Smooth muscle cell (in vitro differentiated cells): ENCODE results near the gene RYK. TPM values are rescaled to one million over a fixed set of nuclear protein-coding genes. Genes with fewer than 3 reads are reported as not detected.
A peak's percentile ranks its signal among the peaks of the same experiment; 100 is the strongest.

Source experiments
- DNase-seq: peaks from one replicate; lab custom pipeline; 2025; ENCODE audit not compliant: unreplicated experiment; lab: John Stamatoyannopoulos, UW
- H2AFZ ChIP-seq: fragments of 200-600 bp; sonication (generic); 2 replicates; pipeline ENCODE4 v1.6.0; 2016; ENCODE audit warnings: antibody characterized with exemption, low read depth, mild to moderate bottlenecking
- H3F3A ChIP-seq: fragments of 200-600 bp; sonication (generic); 2 replicates; pipeline ENCODE4 v1.6.0; 2017; ENCODE audit warnings: antibody characterized with exemption, low read depth
- H3K27ac ChIP-seq: fragments of 200-600 bp; sonication (generic); 2 replicates; pipeline ENCODE4 v1.5.1; 2016; ENCODE audit warnings: low read depth, mild to moderate bottlenecking
- H3K27me3 ChIP-seq: fragments of 200-600 bp; sonication (generic); 2 replicates; pipeline ENCODE4 v1.6.1; 2016; ENCODE audit warnings: low read depth, mild to moderate bottlenecking
- H3K36me3 ChIP-seq: fragments of 200-600 bp; sonication (generic); 2 replicates; pipeline ENCODE4 v1.5.1; 2016; ENCODE audit warnings: low read depth
- H3K4me1 ChIP-seq: fragments of 200-600 bp; sonication (generic); 2 replicates; pipeline ENCODE4 v1.5.1; 2016; ENCODE audit warnings: low read depth
- H3K4me2 ChIP-seq: fragments of 200-600 bp; sonication (generic); 2 replicates; pipeline ENCODE4 v1.6.0; 2016; ENCODE audit warnings: mild to moderate bottlenecking
- H3K4me3 ChIP-seq: fragments of 200-600 bp; sonication (generic); 2 replicates; pipeline ENCODE4 v1.5.1; 2016; ENCODE audit warnings: mild to moderate bottlenecking
- H3K79me2 ChIP-seq: fragments of 200-600 bp; sonication (generic); 2 replicates; pipeline ENCODE4 v1.6.0; 2016; ENCODE audit warnings: low read depth, mild to moderate bottlenecking
- H3K9ac ChIP-seq: fragments of 200-600 bp; sonication (generic); 2 replicates; pipeline ENCODE4 v1.6.0; 2016; ENCODE audit warnings: low read depth
- H3K9me3 ChIP-seq: fragments of 200-600 bp; sonication (generic); replicated peaks from 2 replicates; pipeline ENCODE4 v1.5.1; 2016; ENCODE audit warnings: low read depth
- H4K20me1 ChIP-seq: fragments of 200-600 bp; sonication (generic); 2 replicates; pipeline ENCODE4 v1.6.0; 2016; ENCODE audit warnings: low read depth
- CTCF ChIP-seq: fragments of 200-600 bp; sonication (generic); IDR thresholded peaks from 2 replicates; pipeline ENCODE4 v1.5.1; 2017; ENCODE audit warnings: borderline replicate concordance, mild to moderate bottlenecking, antibody characterized with exemption; ENCODE audit not compliant: insufficient read depth, poor library complexity, severe bottlenecking
- WGBS: methylation state at CpG from one replicate; pipeline ENCODE4 v1.1.7; 2016; ENCODE audit warnings: low lambda C conversion rate; 5-methylcytosine and 5-hydroxymethylcytosine counted together
- polyA plus RNA-seq: library from polyadenylated mRNA; unstranded; fragments of >200 nt; fragmentation: Nextera tagmentation; extraction: Ambion mirVana; gene quantifications from 2 replicates; pipeline ENCODE4 v1.2.1, GENCODE V29; 2016
- total RNA-seq: library from RNA; depleted of rRNA; stranded (reverse); fragments of >200 nt; gene quantifications from 2 replicates; pipeline ENCODE4 v1.2.3, GENCODE V29; 2014

Gene RYK
- total and polyA plus RNA-seq, 2 experiments from 2014 or later, result 35.8 to 65.0 TPM

- peak; percentile 71 for TF ChIP-seq CTCF
- WGBS, result 27% methylated on average over 2 of the region's 2 CpGs
- H2AFZ ChIP-seq, result no peak overlapping the region
- no peak overlapping the region for H3K9ac ChIP-seq
- H4K20me1 ChIP-seq, result peaks cover 10% of the 10 kb centered on the region
- H3K4me1 ChIP-seq, result no peaks in the 10 kb centered on the region
- no peak overlapping the region for H3K27ac ChIP-seq
- H3K36me3 ChIP-seq, result no peaks in the 10 kb centered on the region
- H3F3A ChIP-seq, result peaks cover 4% of the 10 kb centered on the region
- H3K27me3 ChIP-seq, result no peaks in the 10 kb centered on the region
- H3K4me3 ChIP-seq, result no peak overlapping the region
- H3K79me2 ChIP-seq, result no peaks in the 10 kb centered on the region
- no peak for DNase-seq
- H3K9me3 ChIP-seq, result no peaks in the 10 kb centered on the region
- H3K4me2 ChIP-seq, result no peak overlapping the region
These were observed 52.9 kb downstream of the RYK start for GRCh38 chr3:134197681-134198261.

- no peaks in the 10 kb centered on the region for H3K9me3 ChIP-seq
- peaks cover 10% of the 10 kb centered on the region for H4K20me1 ChIP-seq
- no peaks in the 10 kb centered on the region for H3K4me1 ChIP-seq
- no peak overlapping the region for H3K27ac ChIP-seq
- no peak overlapping the region for H3K4me2 ChIP-seq
- no peaks in the 10 kb centered on the region for H3K79me2 ChIP-seq
- peaks cover 8% of the 10 kb centered on the region for H3K36me3 ChIP-seq
- H3K4me3 ChIP-seq, result no peak overlapping the region
- no peaks in the 10 kb centered on the region for H3F3A ChIP-seq
- no peak for TF ChIP-seq CTCF
- H2AFZ ChIP-seq, result no peak overlapping the region
- H3K9ac ChIP-seq, result no peak overlapping the region
- no peak for DNase-seq
- H3K27me3 ChIP-seq, result no peaks in the 10 kb centered on the region
- WGBS, result 98% methylated on average over 2 of the region's 2 CpGs
These were observed 56.4 kb downstream of the RYK start for GRCh38 chr3:134194247-134194646.

- no peak for DNase-seq
- H3K4me1 ChIP-seq, result no peaks in the 10 kb centered on the region
- H3F3A ChIP-seq, result no peaks in the 10 kb centered on the region
- H3K27ac ChIP-seq, result no peak overlapping the region
- H3K36me3 ChIP-seq, result peaks cover 17% of the 10 kb centered on the region
- no peak overlapping the region for H3K4me3 ChIP-seq
- 96% methylated on average over 3 of the region's 3 CpGs for WGBS
- H3K79me2 ChIP-seq, result no peaks in the 10 kb centered on the region
- H3K9me3 ChIP-seq, result no peaks in the 10 kb centered on the region
- H2AFZ ChIP-seq, result no peak overlapping the region
- peak; percentile 23 for TF ChIP-seq CTCF
- H4K20me1 ChIP-seq, result peaks cover 2% of the 10 kb centered on the region
- H3K4me2 ChIP-seq, result no peak overlapping the region
- no peak overlapping the region for H3K9ac ChIP-seq
- no peaks in the 10 kb centered on the region for H3K27me3 ChIP-seq
These were observed 60.4 kb downstream of the RYK start for GRCh38 chr3:134190250-134190649.

- Histone ChIP-seq H3K4me1 (no peaks in the 10 kb centered on the region), H3K27me3 (no peaks in the 10 kb centered on the region), H4K20me1 (peaks cover 4% of the 10 kb centered on the region), H3F3A (no peaks in the 10 kb centered on the region), H3K36me3 (peaks cover 17% of the 10 kb centered on the region), H3K9me3 (no peaks in the 10 kb centered on the region), H3K79me2 (no peaks in the 10 kb centered on the region), H3K4me2 (no peak overlapping the region), H3K4me3 (no peak overlapping the region), H2AFZ (no peak overlapping the region), H3K9ac (no peak overlapping the region), H3K27ac (no peak overlapping the region)
- no peak for TF ChIP-seq CTCF
- no peak for DNase-seq
These were observed 60.8 kb downstream of the RYK start for GRCh38 chr3:134189849-134190248.
